Body of pancreas (tissue), 4 donors: ENCODE measurements around the gene PRKG1. TPM values are rescaled to one million over a fixed set of nuclear protein-coding genes. Genes with fewer than 3 reads are reported as not detected.

ENCODE experiments used
- ATAC-seq: fragments of 150-250 bp; one replicate; pipeline ENCODE4 v1.9.1; 2016
- DNase-seq, 4 donors: peaks; one replicate each; pipeline ENCODE4 v3.0.0-alpha.2; 2019
- H3K27ac ChIP-seq, 4 donors: fragments of 200-600 bp; sonication (generic); 1 replicate in 3 of 4; 2 replicates in 1 of 4; pipeline versions ENCODE4 v1.5.1 to v1.6.1; 2016 to 2019; ENCODE audit warnings: mild to moderate bottlenecking in 1 of 4, mixed read lengths in 1 of 4, moderate library complexity in 1 of 4
- H3K27me3 ChIP-seq, 2 donors: fragments of 200-600 bp; sonication (generic); one replicate each; pipeline ENCODE4 v1.6.0; 2016; ENCODE audit warnings: mild to moderate bottlenecking in 1 of 2
- H3K36me3 ChIP-seq, 2 donors: fragments of 200-600 bp; sonication (generic); replicated peaks in 1 of 2; 2 replicates each; pipeline ENCODE4 v1.5.1; 2016; ENCODE audit warnings: low read depth in 2 of 2; ENCODE audit not compliant: insufficient read depth in 1 of 2
- H3K4me1 ChIP-seq: fragments of 200-600 bp; sonication (generic); one replicate; pipeline ENCODE4 v1.6.0; 2016
- H3K4me3 ChIP-seq, 2 donors: fragments of 200-600 bp; sonication (generic); 1 replicate in 1 of 2; 2 replicates in 1 of 2; pipeline ENCODE4 v1.5.1; 2016 to 2019
- H3K9me3 ChIP-seq, 3 donors: fragments of 200-600 bp; sonication (generic); 1 replicate in 2 of 3; 2 replicates in 1 of 3; pipeline ENCODE4 v1.5.1; 2016
- POLR2A ChIP-seq, 3 donors: fragments of 450-650 bp; IDR thresholded peaks; one replicate each; pipeline ENCODE4 v1.6.1; 2016; ENCODE audit warnings: antibody characterized with exemption in 3 of 3, mild to moderate bottlenecking in 2 of 3
- WGBS, 2 donors: methylation state at CpG; one replicate each; pipeline ENCODE4 v1.1.5; 2017; 5-methylcytosine and 5-hydroxymethylcytosine counted together
- intact Hi-C: fragments of 100-400 bp; cut with DNase I; formaldehyde crosslinking; loops from one replicate; pipeline ENCODE4 v1.15.1; 2023
- total RNA-seq, 2 donors: library from RNA; depleted of rRNA; stranded (reverse); fragments of >200 nt; gene quantifications; one replicate each; pipeline ENCODE4 v1.1.0, GENCODE V29; 2016
- TF ChIP-seq, protein P1 (sequence below), 7 experiments: fragments of 450-650 bp in 4 of 7; fragments of 200-600 bp in 3 of 7; sonication (generic) in 3 of 7; IDR thresholded peaks; one replicate each; pipeline ENCODE4 v1.5.1; 2016 to 2019; ENCODE audit warnings: antibody characterized with exemption in 7 of 7

PRKG1 gene
- total RNA-seq, 2 donors from 2014 or later, result 14.2 to 18.9 TPM

- intact Hi-C loops, result no loop called here
- TF ChIP-seq, protein P1, sequence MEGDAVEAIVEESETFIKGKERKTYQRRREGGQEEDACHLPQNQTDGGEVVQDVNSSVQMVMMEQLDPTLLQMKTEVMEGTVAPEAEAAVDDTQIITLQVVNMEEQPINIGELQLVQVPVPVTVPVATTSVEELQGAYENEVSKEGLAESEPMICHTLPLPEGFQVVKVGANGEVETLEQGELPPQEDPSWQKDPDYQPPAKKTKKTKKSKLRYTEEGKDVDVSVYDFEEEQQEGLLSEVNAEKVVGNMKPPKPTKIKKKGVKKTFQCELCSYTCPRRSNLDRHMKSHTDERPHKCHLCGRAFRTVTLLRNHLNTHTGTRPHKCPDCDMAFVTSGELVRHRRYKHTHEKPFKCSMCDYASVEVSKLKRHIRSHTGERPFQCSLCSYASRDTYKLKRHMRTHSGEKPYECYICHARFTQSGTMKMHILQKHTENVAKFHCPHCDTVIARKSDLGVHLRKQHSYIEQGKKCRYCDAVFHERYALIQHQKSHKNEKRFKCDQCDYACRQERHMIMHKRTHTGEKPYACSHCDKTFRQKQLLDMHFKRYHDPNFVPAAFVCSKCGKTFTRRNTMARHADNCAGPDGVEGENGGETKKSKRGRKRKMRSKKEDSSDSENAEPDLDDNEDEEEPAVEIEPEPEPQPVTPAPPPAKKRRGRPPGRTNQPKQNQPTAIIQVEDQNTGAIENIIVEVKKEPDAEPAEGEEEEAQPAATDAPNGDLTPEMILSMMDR (IDR thresholded peaks at IDR 0.05), result no peak
- TF ChIP-seq POLR2A (IDR thresholded peaks at IDR 0.05), result no peak
Observed at GRCh38 chr10:52284416-52285013, 1210.2 kb downstream of the PRKG1 start.

DNA sequence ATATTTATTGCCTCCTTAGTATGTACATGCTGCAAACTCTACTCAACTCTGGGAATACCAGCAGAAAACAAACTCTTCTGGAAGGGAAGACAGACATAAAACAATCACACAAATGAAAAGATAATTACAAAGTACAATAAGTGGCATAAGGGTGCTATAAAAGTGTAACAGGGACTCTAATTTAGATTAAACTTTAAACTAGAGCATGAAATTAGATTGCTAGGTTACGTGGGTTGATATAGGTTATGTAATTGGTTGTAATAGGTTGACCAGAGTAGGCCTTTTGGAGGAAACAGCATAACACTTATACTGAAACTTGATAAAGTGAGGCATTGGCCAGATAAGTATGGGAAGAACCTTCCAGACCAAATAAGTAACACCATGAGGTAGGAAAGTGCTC is 1213.6 kb downstream of the PRKG1 start:
- Histone ChIP-seq H3K27ac (no peak overlapping the region), H3K27me3 (no peaks in the 10 kb centered on the region), H3K4me1 (no peaks in the 10 kb centered on the region), H3K4me3 (no peak overlapping the region), H3K9me3 (no peaks in the 10 kb centered on the region), H3K36me3 (no peaks in the 10 kb centered on the region)
- ATAC-seq, result no peak
- intact Hi-C loops, result no loop called here
- TF ChIP-seq POLR2A (IDR thresholded peaks at IDR 0.05), result no peak
- TF ChIP-seq, protein P1 (IDR thresholded peaks at IDR 0.05), result no peak
- DNase-seq, result no peak
- WGBS, 2 donors, result 75 to 83% methylated on average over 1 of the region's 1 CpG

More at GRCh38 chr10:52284416-52285013, 1210.2 kb downstream of the PRKG1 start:
- 86 to 90% methylated on average over 2 of the region's 2 CpGs for WGBS, 2 donors
- Histone ChIP-seq H3K4me3 (no peak overlapping the region), H3K27ac (no peak overlapping the region), H3K36me3 (no peaks in the 10 kb centered on the region), H3K27me3 (no peaks in the 10 kb centered on the region), H3K4me1 (no peaks in the 10 kb centered on the region), H3K9me3 (no peaks in the 10 kb centered on the region)
- DNase-seq, result no peak
- no peak for ATAC-seq

DNA sequence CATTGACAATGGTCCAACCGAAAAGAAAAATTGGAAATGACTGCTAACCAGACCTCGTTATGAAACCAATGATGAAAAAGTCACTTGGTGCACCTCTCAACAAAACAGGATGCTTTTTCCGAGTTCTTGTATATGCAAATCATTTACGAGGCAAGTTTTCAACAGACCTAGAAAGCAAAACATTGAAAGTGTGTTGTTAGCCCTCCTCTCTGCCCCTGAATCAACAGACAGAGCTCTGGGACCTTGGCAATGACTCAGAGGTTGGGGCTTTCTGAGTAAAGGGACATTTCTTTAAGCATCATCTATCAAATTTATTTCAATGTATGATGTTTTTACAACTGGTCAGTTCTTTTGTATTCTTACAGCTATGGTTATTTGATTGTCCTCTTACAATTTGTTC is 1223.5 kb downstream of the PRKG1 start:
- H3K27me3 ChIP-seq, result no peaks in the 10 kb centered on the region
- intact Hi-C loops, result no loop called here

DNA sequence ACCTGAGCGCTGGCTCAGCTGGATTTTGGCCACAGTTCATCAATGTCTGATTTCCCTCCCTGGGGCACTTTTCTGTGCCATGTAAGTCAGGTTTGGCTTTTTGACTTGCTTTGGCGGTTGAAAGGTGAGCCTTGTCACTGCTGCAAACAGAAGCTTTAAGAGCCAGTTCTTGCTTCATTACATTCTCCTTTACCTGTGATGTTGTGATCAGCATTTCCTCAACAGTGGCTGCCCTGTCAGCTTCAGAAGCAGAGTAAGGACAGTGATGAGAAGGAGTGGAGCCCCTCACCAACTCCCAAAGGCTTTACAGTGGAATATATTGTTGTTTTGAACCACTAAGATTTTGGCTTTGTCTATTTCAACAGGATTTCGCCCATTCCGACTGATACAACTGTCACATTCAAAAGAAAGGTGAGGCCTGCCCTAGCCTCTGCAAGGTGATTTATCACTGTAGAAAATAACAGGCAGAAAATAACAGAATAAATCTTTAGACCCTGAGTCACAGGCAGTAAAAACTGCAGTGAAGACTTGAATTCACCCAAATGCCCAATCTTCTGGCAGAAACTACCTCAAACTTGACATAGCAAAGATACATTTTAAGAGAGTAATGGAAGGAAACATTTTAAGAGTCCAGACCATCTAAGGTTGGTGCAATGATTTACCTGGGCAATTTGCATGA is 1226.5 kb downstream of the PRKG1 start:
- Histone ChIP-seq H3K27ac (no peak overlapping the region), H3K36me3 (no peaks in the 10 kb centered on the region), H3K4me1 (no peaks in the 10 kb centered on the region), H3K27me3 (no peaks in the 10 kb centered on the region), H3K9me3 (no peaks in the 10 kb centered on the region), H3K4me3 (no peak overlapping the region)
- ATAC-seq (no peak), DNase-seq (no peak)
- WGBS, 2 donors, result 86 to 94% methylated on average over 4 of the region's 4 CpGs
- intact Hi-C loops, result no loop called here
- no peak for TF ChIP-seq POLR2A (IDR thresholded peaks at IDR 0.05)
- TF ChIP-seq, protein P1 (IDR thresholded peaks at IDR 0.05), result no peak

More for the DNA sequence above, 1223.5 kb downstream of the PRKG1 start:
- Histone ChIP-seq H3K9me3 (no peaks in the 10 kb centered on the region), H3K36me3 (no peaks in the 10 kb centered on the region), H3K4me3 (no peak overlapping the region), H3K4me1 (no peaks in the 10 kb centered on the region), H3K27ac (no peak overlapping the region)
- no peak for ATAC-seq
- WGBS, 2 donors, result 64 to 67% methylated on average over 4 of the region's 4 CpGs
- no peak for DNase-seq
- no peak for TF ChIP-seq POLR2A (IDR thresholded peaks at IDR 0.05)

- 5 to 8% methylated on average over 16 to 40 of the region's 40 CpGs for WGBS, 2 donors
- Histone ChIP-seq H3K36me3 (no peaks in the 10 kb centered on the region), H3K4me3 (peak overlapping the region in 1 of 2 donors; percentile 41), H3K27ac (no peak overlapping the region), H3K27me3 (peaks cover 3 to 11% of the 10 kb centered on the region in 2 donors), H3K4me1 (peaks cover 14% of the 10 kb centered on the region), H3K9me3 (no peaks in the 10 kb centered on the region)
- intact Hi-C loops, result no loop called here
- peak; percentile 55 to 62 (median 58) for DNase-seq
- peak; percentile 86 for ATAC-seq
- TF ChIP-seq, protein P1 (IDR thresholded peaks at IDR 0.05), result peak; percentile 47 to 86 (median 68)
- TF ChIP-seq POLR2A (IDR thresholded peaks at IDR 0.05), result no peak
Observed at GRCh38 chr10:52308251-52309031, 1234.2 kb downstream of the PRKG1 start.
